ENCODE measurements around the gene DPF3.

- TF ChIP-seq EZH2phosphoT487 (IDR thresholded peaks at IDR 0.05; ENCODE audit: low read length) (no peak), CTCF (IDR thresholded peaks at IDR 0.05; ENCODE audit: low read length) (no peak)
These were observed 47.5 kb upstream of the DPF3 start for GRCh38 chr14:72941286-72941985.
